ENCODE results near the gene ERVK3-1.

GRCh38 chr19:58319241-58319640 is 14.1 kb downstream of the ERVK3-1 start:
- TF ChIP-seq POLR2A (IDR thresholded peaks at IDR 0.05; ENCODE audit: low read length) (no peak), GATA1 (IDR thresholded peaks at IDR 0.05; ENCODE audit: low read depth, low read length) (no peak)
